ENCODE results near the gene TMEM235. TPM values are rescaled to one million over a fixed set of nuclear protein-coding genes. Genes with fewer than 3 reads are reported as not detected.

Gene TMEM235
- polyA plus RNA-seq, 1 experiment = not detected

- Histone ChIP-seq H3K27ac (ENCODE audit: low read depth, low read length) (no peak overlapping the region), H3K4me3 (ENCODE audit: low read depth, low read length) (no peak overlapping the region), H3K9me3 (ENCODE audit: control insufficient read depth, insufficient read depth, low read length) (no peaks in the 10 kb centered on the region), H3K27me3 (ENCODE audit: control insufficient read depth, insufficient read depth, low read length) (peaks cover 2% of the 10 kb centered on the region)
- ChIA-PET POLR2A (interaction anchor here (0.6 kb wide), 1 partner anchor 98 kb away, joined by 3 read pairs; no protein-coding TSS in a partner anchor), CTCF (interaction anchor here (0.6 to 3.4 kb wide), 15 partner anchors 8 to 173 kb away, joined by 3 to 17 read pairs (median 5); partner anchors contain the start of genes AFMID and TK1)
- no peak for TF ChIP-seq CTCF (IDR thresholded peaks at IDR 0.05; ENCODE audit: low read depth, low read length)
- DNase-seq (ENCODE audit: low read depth, low spot score) = no peak
Observed at GRCh38 chr17:78249074-78249817, 17.8 kb downstream of the TMEM235 start.

GRCh38 chr17:78249818-78250806, 18.7 kb downstream of the TMEM235 start:
- no peak for DNase-seq (ENCODE audit: low read depth, low spot score)
- Histone ChIP-seq H3K27ac (ENCODE audit: low read depth, low read length) (no peak overlapping the region), H3K9me3 (ENCODE audit: control insufficient read depth, insufficient read depth, low read length) (no peaks in the 10 kb centered on the region), H3K4me3 (ENCODE audit: low read depth, low read length) (no peak overlapping the region), H3K27me3 (ENCODE audit: control insufficient read depth, insufficient read depth, low read length) (peaks cover 2% of the 10 kb centered on the region)
- TF ChIP-seq CTCF (IDR thresholded peaks at IDR 0.05; ENCODE audit: low read depth, low read length) = no peak
- ChIA-PET POLR2A (interaction anchor here (0.6 to 1.1 kb wide), 2 partner anchors 98 to 109 kb away, joined by 3 to 5 read pairs; no protein-coding TSS in a partner anchor), CTCF (interaction anchor here (0.6 to 3.4 kb wide), 28 partner anchors 9 to 231 kb away, joined by 3 to 17 read pairs (median 4); partner anchors contain the start of genes AFMID and TK1)

- H3K27ac ChIP-seq (ENCODE audit: low read depth, low read length) = no peak overlapping the region
Observed at GRCh38 chr17:78250891-78251772, 19.7 kb downstream of the TMEM235 start.

More at GRCh38 chr17:78250891-78251772, 19.7 kb downstream of the TMEM235 start:
- POLR2A ChIA-PET = interaction anchor here (0.8 to 1.1 kb wide), 2 partner anchors 108 to 109 kb away, joined by 3 to 5 read pairs; partner anchors contain the start of gene SOCS3
- Histone ChIP-seq H3K27me3 (ENCODE audit: control insufficient read depth, insufficient read depth, low read length) (peaks cover 2% of the 10 kb centered on the region), H3K9me3 (ENCODE audit: control insufficient read depth, insufficient read depth, low read length) (no peaks in the 10 kb centered on the region), H3K4me3 (ENCODE audit: low read depth, low read length) (no peak overlapping the region)
- peak; percentile 99 for TF ChIP-seq CTCF (IDR thresholded peaks at IDR 0.05; ENCODE audit: low read depth, low read length)
- peak; percentile 54 for DNase-seq (ENCODE audit: low read depth, low spot score)
- CTCF ChIA-PET = interaction anchor here (0.5 to 3.4 kb wide), 33 partner anchors 8 to 466 kb away, joined by 3 to 17 read pairs (median 4); partner anchors contain the start of gene TK1

Data from AG04450 (cell line).